Psoas muscle (tissue), 8 donors: ENCODE results near the gene RORB. TPM values are rescaled to one million over a fixed set of nuclear protein-coding genes. Genes with fewer than 3 reads are reported as not detected.
A peak's percentile ranks its signal among the peaks of the same experiment; 100 is the strongest.

Source experiments
- ATAC-seq, 4 donors: fragments of 200-7000 bp; cut with Tn5 transposase; one replicate each; pipeline ENCODE4 v1.9.1; 2020; ENCODE audit warnings: moderate library complexity in 3 of 4, mild to moderate bottlenecking in 2 of 4
- DNase-seq, 2 donors: peaks; one replicate each; pipeline ENCODE4 v3.0.0-alpha.2; 2020
- H3K27ac ChIP-seq: fragments of 200-600 bp; one replicate; pipeline ENCODE4 v1.8.0; 2022
- H3K27me3 ChIP-seq, 3 donors: fragments of 200-600 bp in 1 of 3; one replicate each; pipeline versions ENCODE4 v1.6.1 to v1.8.0; 2013 to 2022; ENCODE audit warnings: low read length in 2 of 3, mild to moderate bottlenecking in 2 of 3, moderate library complexity in 1 of 3; ENCODE audit not compliant: insufficient read depth in 3 of 3
- H3K36me3 ChIP-seq, 2 donors: fragments of 200-600 bp in 1 of 2; one replicate each; pipeline versions ENCODE4 v1.6.1 to v1.8.0; 2013 to 2022; ENCODE audit warnings: low read depth in 1 of 2, mild to moderate bottlenecking in 1 of 2, moderate library complexity in 1 of 2; ENCODE audit not compliant: insufficient read depth in 1 of 2
- H3K4me1 ChIP-seq: fragments of 200-600 bp; one replicate; pipeline ENCODE4 v1.8.0; 2022
- H3K4me3 ChIP-seq: fragments of 200-600 bp; one replicate; pipeline ENCODE4 v1.8.0; 2022; ENCODE audit warnings: mild to moderate bottlenecking
- H3K9me3 ChIP-seq: fragments of 200-600 bp; one replicate; pipeline ENCODE4 v1.8.0; 2022
- CTCF ChIP-seq: fragments of 200-600 bp; IDR thresholded peaks from one replicate; pipeline ENCODE4 v1.8.0; 2022; ENCODE audit warnings: antibody characterized with exemption
- WGBS, 3 donors: extraction: QIAGEN DNeasy Blood & Tissue Kit; methylation state at CpG; one replicate each; pipeline versions ENCODE4 v1.1.6 to v1.1.7; 2013; 5-methylcytosine and 5-hydroxymethylcytosine counted together
- intact Hi-C, 2 donors: fragments of 100-400 bp; cut with DNase I; formaldehyde crosslinking; loops; one replicate each; pipeline versions ENCODE4 v1.11.0 to v1.14.2; 2022
- polyA plus RNA-seq, 3 donors: library from polyadenylated mRNA; stranded (reverse); fragments of 200-250 nt; gene quantifications; one replicate each; pipeline ENCODE4 v1.2.3, GENCODE V29; 2013
- total RNA-seq, 4 donors: library from RNA; stranded (reverse); fragmentation: NEBNext Ultra II Directional in 2 of 4; extraction: Animal tissue kit (Norgen Biotek cat#: 25700) in 2 of 4; gene quantifications; one replicate each; pipeline versions ENCODE4 v1.2.1 to v1.2.4, GENCODE V29; 2021 to 2023
- donor health status: healthy with polysubstance abuse.
- donor health status: DM: no; HTN: no; CAD: no; lungs with moderate emphysema.
- donor health status: Bipolar disorder and iron deficiency.
- donor health status: healthy.
- donor health status: DM: yes; HTN: yes; CAD: no.
- donor health status: DM: no; HTN: no; CAD: no.
- donor health status: DM: no; HTN: no; CAD: no.
- donor health status: DM: yes; HTN: yes; CAD: no.

RORB gene
- total and polyA plus RNA-seq, 7 donors: under 0.01 to 0.10 (median 0.02) TPM; not detected in 1

GRCh38 chr9:74573640-74574191, 76.6 kb downstream of the RORB start:
- no peak overlapping the region for H3K4me3 ChIP-seq
- H3K36me3 ChIP-seq: no peaks in the 10 kb centered on the region
- H3K27ac ChIP-seq: no peak overlapping the region
- WGBS, 3 donors: 16 to 36% (median 26%) methylated on average over 8 of the region's 8 CpGs
- no peaks in the 10 kb centered on the region for H3K9me3 ChIP-seq
- TF ChIP-seq CTCF: no peak
- DNase-seq (no peak), ATAC-seq (no peak)
- H3K27me3 ChIP-seq: no peaks in the 10 kb centered on the region
- intact Hi-C loops: loop anchor here in 1 of 2 donors (10.0 kb wide), 1 partner anchor 1369 kb away; no protein-coding TSS in a partner anchor
- H3K4me1 ChIP-seq: no peaks in the 10 kb centered on the region

GRCh38 chr9:74576176-74576575, 79.0 kb downstream of the RORB start:
- H3K36me3 ChIP-seq: no peaks in the 10 kb centered on the region
- no peak for TF ChIP-seq CTCF
- H3K4me3 ChIP-seq: no peak overlapping the region
- intact Hi-C loops: loop anchor here in 1 of 2 donors (10.0 kb wide), 1 partner anchor 1371 kb away; no protein-coding TSS in a partner anchor
- WGBS, 3 donors: 40 to 43% (median 40%) methylated on average over 1 of the region's 1 CpG
- no peaks in the 10 kb centered on the region for H3K27me3 ChIP-seq
- no peaks in the 10 kb centered on the region for H3K4me1 ChIP-seq
- no peaks in the 10 kb centered on the region for H3K9me3 ChIP-seq
- no peak for ATAC-seq
- H3K27ac ChIP-seq: no peak overlapping the region
- no peak for DNase-seq

GRCh38 chr9:74577956-74578355, 80.8 kb downstream of the RORB start:
- H3K4me1 ChIP-seq: no peaks in the 10 kb centered on the region
- no peaks in the 10 kb centered on the region for H3K36me3 ChIP-seq
- peak; percentile 16 for TF ChIP-seq CTCF
- DNase-seq (no peak), ATAC-seq (no peak)
- H3K27me3 ChIP-seq: no peaks in the 10 kb centered on the region
- no peaks in the 10 kb centered on the region for H3K9me3 ChIP-seq
- no peak overlapping the region for H3K4me3 ChIP-seq
- WGBS, 3 donors: 58 to 62% (median 61%) methylated on average over 1 of the region's 1 CpG
- H3K27ac ChIP-seq: no peak overlapping the region
- intact Hi-C loops: loop anchor here in 1 of 2 donors (10.0 kb wide), 1 partner anchor 1373 kb away; no protein-coding TSS in a partner anchor

GRCh38 chr9:74589576-74589975, 92.4 kb downstream of the RORB start:
- TF ChIP-seq CTCF: no peak
- H3K9me3 ChIP-seq: no peaks in the 10 kb centered on the region
- intact Hi-C loops: no loop called here
- no peaks in the 10 kb centered on the region for H3K4me1 ChIP-seq
- H3K27ac ChIP-seq: no peak overlapping the region
- H3K27me3 ChIP-seq: no peaks in the 10 kb centered on the region
- ATAC-seq (no peak), DNase-seq (no peak)
- H3K4me3 ChIP-seq: no peak overlapping the region
- no peaks in the 10 kb centered on the region for H3K36me3 ChIP-seq
- 84 to 86% (median 85%) methylated on average over 5 of the region's 5 CpGs for WGBS, 3 donors

GRCh38 chr9:74595286-74595685, 98.2 kb downstream of the RORB start:
- Histone ChIP-seq H3K4me3 (no peak overlapping the region), H3K27ac (no peak overlapping the region), H3K36me3 (no peaks in the 10 kb centered on the region), H3K4me1 (no peaks in the 10 kb centered on the region), H3K27me3 (peaks cover 0 to 3% (median 0%) of the 10 kb centered on the region in 3 donors), H3K9me3 (no peaks in the 10 kb centered on the region)
- no peak for DNase-seq
- ATAC-seq: no peak
- intact Hi-C loops: no loop called here
- TF ChIP-seq CTCF: no peak
- 48 to 57% (median 55%) methylated on average over 2 of the region's 2 CpGs for WGBS, 3 donors
